Prostate gland (tissue), 2 donors: ENCODE measurements around the gene EHBP1.

Source experiments
- CTCF ChIP-seq, 4 experiments: fragments of 200-600 bp in 2 of 4; fragments of 450-650 bp in 2 of 4; sonication (generic) in 2 of 4; IDR thresholded peaks; 1 replicate in 3 of 4; 2 replicates in 1 of 4; pipeline ENCODE4 v1.5.1; 2016 to 2019; ENCODE audit warnings: antibody characterized with exemption in 4 of 4, mild to moderate bottlenecking in 2 of 4, moderate library complexity in 2 of 4
- POLR2AphosphoS5 ChIP-seq: sonication (generic); formaldehyde crosslinking; IDR thresholded peaks from one replicate; pipeline ENCODE4 v1.6.1; 2017; ENCODE audit warnings: antibody characterized with exemption

GRCh38 chr2:63051042-63051794, 345.7 kb downstream of the EHBP1 start:
- TF ChIP-seq CTCF (IDR thresholded peaks at IDR 0.05) (no peak), POLR2AphosphoS5 (no peak)
